Measurements from ENCODE around the gene LZTS3.
A peak's percentile ranks its signal among the peaks of the same experiment; 100 is the strongest.

LZTS3 gene

DNA sequence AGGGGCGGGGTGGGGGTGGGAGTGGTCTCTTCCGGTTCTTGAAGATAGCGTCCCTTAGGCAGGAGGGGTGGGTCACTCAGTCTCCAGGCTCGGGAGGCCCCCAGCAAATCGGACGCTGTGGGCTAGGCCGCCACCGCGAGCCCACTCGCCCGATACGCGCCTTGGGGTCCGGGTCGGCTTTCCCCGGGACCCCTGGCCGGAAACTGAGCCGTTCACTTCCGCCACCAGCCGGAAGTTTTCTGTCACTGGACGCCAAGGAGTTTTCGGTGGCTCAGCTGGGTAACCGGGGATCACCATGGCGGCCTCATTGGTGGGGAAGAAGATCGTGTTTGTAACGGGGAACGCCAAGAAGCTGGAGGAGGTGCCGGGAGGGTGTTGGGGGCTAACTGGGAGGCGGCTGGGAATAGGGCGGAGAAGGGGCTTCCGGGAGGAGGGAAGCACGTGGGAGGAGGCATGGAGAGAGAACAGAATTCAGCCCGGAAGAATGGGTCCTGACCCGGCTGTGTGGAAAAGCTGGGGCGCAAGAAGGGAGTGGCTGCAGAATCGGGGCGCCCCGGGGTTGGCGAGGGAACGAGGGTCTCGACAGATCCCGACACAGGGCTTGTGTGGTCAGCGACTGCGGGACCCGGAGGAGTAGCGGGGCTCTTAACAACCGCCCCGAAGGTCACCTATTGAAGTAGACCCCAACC lies 36.1 kb upstream of the LZTS3 start, which contains the start of gene ITPA (continued):
- TF ChIP-seq, protein P1, sequence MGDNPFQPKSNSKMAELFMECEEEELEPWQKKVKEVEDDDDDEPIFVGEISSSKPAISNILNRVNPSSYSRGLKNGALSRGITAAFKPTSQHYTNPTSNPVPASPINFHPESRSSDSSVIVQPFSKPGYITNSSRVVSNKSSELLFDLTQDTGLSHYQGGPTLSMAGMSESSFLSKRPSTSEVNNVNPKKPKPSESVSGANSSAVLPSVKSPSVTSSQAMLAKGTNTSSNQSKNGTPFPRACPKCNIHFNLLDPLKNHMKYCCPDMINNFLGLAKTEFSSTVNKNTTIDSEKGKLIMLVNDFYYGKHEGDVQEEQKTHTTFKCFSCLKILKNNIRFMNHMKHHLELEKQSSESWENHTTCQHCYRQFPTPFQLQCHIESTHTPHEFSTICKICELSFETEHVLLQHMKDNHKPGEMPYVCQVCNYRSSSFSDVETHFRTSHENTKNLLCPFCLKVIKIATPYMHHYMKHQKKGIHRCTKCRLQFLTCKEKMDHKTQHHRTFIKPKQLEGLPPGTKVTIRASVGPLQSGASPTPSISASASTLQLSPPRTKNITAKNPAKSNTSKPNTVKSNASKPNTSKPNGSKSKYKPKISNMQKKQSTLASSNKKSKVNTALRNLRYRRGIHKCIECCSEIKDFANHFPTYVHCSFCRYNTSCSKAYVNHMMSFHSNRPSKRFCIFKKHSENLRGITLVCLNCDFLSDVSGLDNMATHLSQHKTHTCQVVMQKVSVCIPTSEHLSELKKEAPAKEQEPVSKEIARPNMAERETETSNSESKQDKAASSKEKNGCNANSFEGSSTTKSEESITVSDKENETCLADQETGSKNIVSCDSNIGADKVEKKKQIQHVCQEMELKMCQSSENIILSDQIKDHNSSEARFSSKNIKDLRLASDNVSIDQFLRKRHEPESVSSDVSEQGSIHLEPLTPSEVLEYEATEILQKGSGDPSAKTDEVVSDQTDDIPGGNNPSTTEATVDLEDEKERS (tag by site-specific recombination; IDR thresholded peaks at IDR 0.05) = no peak
- TF ChIP-seq RBAK (tag by site-specific recombination; IDR thresholded peaks at IDR 0.05) (no peak), ZNF146 (tag by site-specific recombination; IDR thresholded peaks at IDR 0.05) (no peak), ZNF629 (tag by site-specific recombination; IDR thresholded peaks at IDR 0.05) (no peak; the same call in none of the 2 replicates), ZNF596 (tag by site-specific recombination; IDR thresholded peaks at IDR 0.05) (no peak), ZNF585B (tag by site-specific recombination; IDR thresholded peaks at IDR 0.05) (no peak), ZNF23 (tag by site-specific recombination; IDR thresholded peaks at IDR 0.05; ENCODE audit: borderline replicate concordance) (no peak), KLF10 (tag by site-specific recombination; IDR thresholded peaks at IDR 0.05) (0 out of 2 replicates have a peak, but pooled peaks have one; percentile 40), ZBTB1 (tag by site-specific recombination; IDR thresholded peaks at IDR 0.05) (no peak), ZNF169 (tag by site-specific recombination; IDR thresholded peaks at IDR 0.05) (no peak), ZFHX2 (tag by site-specific recombination; conservative IDR thresholded peaks at IDR 0.05) (peak; percentile 68), KLF1 (tag by site-specific recombination; IDR thresholded peaks at IDR 0.05) (peak; percentile 64), SCRT1 (tag by site-specific recombination; IDR thresholded peaks at IDR 0.05; ENCODE audit: borderline replicate concordance) (no peak), HOXD13 (CRISPR knock-in tag; IDR thresholded peaks at IDR 0.05; ENCODE audit: borderline replicate concordance) (no peak), ZNF473 (tag by site-specific recombination; IDR thresholded peaks at IDR 0.05) (no peak), ZNF623 (tag by site-specific recombination; IDR thresholded peaks at IDR 0.05) (no peak), ZNF311 (tag by site-specific recombination; IDR thresholded peaks at IDR 0.05; ENCODE audit: borderline replicate concordance) (no peak), ZNF776 (tag by site-specific recombination; IDR thresholded peaks at IDR 0.05; ENCODE audit: borderline replicate concordance) (no peak), ZXDB (tag by site-specific recombination; IDR thresholded peaks at IDR 0.05) (peak; percentile 89), PRDM1 (tag by site-specific recombination; IDR thresholded peaks at IDR 0.05) (no peak), ZNF777 (tag by site-specific recombination; IDR thresholded peaks at IDR 0.05; ENCODE audit: borderline replicate concordance) (peak; percentile 65; the same call in 1 of the 2 replicates), ZNF2 (tag by site-specific recombination; IDR thresholded peaks at IDR 0.05) (peak; percentile 42; the same call in 1 of the 2 replicates), ZNF10 (tag by site-specific recombination; IDR thresholded peaks at IDR 0.05) (no peak)
- TF ChIP-seq, protein P2, sequence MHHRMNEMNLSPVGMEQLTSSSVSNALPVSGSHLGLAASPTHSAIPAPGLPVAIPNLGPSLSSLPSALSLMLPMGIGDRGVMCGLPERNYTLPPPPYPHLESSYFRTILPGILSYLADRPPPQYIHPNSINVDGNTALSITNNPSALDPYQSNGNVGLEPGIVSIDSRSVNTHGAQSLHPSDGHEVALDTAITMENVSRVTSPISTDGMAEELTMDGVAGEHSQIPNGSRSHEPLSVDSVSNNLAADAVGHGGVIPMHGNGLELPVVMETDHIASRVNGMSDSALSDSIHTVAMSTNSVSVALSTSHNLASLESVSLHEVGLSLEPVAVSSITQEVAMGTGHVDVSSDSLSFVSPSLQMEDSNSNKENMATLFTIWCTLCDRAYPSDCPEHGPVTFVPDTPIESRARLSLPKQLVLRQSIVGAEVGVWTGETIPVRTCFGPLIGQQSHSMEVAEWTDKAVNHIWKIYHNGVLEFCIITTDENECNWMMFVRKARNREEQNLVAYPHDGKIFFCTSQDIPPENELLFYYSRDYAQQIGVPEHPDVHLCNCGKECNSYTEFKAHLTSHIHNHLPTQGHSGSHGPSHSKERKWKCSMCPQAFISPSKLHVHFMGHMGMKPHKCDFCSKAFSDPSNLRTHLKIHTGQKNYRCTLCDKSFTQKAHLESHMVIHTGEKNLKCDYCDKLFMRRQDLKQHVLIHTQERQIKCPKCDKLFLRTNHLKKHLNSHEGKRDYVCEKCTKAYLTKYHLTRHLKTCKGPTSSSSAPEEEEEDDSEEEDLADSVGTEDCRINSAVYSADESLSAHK (tag by site-specific recombination; IDR thresholded peaks at IDR 0.05) = no peak
- TF ChIP-seq, protein P3, sequence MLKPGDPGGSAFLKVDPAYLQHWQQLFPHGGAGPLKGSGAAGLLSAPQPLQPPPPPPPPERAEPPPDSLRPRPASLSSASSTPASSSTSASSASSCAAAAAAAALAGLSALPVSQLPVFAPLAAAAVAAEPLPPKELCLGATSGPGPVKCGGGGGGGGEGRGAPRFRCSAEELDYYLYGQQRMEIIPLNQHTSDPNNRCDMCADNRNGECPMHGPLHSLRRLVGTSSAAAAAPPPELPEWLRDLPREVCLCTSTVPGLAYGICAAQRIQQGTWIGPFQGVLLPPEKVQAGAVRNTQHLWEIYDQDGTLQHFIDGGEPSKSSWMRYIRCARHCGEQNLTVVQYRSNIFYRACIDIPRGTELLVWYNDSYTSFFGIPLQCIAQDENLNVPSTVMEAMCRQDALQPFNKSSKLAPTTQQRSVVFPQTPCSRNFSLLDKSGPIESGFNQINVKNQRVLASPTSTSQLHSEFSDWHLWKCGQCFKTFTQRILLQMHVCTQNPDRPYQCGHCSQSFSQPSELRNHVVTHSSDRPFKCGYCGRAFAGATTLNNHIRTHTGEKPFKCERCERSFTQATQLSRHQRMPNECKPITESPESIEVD (tag by site-specific recombination; IDR thresholded peaks at IDR 0.05) = no peak
- TF ChIP-seq, protein P4, sequence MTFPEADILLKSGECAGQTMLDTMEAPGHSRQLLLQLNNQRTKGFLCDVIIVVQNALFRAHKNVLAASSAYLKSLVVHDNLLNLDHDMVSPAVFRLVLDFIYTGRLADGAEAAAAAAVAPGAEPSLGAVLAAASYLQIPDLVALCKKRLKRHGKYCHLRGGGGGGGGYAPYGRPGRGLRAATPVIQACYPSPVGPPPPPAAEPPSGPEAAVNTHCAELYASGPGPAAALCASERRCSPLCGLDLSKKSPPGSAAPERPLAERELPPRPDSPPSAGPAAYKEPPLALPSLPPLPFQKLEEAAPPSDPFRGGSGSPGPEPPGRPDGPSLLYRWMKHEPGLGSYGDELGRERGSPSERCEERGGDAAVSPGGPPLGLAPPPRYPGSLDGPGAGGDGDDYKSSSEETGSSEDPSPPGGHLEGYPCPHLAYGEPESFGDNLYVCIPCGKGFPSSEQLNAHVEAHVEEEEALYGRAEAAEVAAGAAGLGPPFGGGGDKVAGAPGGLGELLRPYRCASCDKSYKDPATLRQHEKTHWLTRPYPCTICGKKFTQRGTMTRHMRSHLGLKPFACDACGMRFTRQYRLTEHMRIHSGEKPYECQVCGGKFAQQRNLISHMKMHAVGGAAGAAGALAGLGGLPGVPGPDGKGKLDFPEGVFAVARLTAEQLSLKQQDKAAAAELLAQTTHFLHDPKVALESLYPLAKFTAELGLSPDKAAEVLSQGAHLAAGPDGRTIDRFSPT (tag by site-specific recombination; IDR thresholded peaks at IDR 0.05) = no peak
- TF ChIP-seq, protein P5, sequence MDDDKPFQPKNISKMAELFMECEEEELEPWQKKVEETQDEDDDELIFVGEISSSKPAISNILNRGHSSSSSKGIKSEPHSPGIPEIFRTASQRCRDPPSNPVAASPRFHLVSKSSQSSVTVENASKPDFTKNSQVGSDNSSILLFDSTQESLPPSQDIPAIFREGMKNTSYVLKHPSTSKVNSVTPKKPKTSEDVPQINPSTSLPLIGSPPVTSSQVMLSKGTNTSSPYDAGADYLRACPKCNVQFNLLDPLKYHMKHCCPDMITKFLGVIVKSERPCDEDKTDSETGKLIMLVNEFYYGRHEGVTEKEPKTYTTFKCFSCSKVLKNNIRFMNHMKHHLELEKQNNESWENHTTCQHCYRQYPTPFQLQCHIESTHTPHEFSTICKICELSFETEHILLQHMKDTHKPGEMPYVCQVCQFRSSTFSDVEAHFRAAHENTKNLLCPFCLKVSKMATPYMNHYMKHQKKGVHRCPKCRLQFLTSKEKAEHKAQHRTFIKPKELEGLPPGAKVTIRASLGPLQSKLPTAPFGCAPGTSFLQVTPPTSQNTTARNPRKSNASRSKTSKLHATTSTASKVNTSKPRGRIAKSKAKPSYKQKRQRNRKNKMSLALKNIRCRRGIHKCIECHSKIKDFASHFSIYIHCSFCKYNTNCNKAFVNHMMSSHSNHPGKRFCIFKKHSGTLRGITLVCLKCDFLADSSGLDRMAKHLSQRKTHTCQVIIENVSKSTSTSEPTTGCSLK (tag by site-specific recombination; IDR thresholded peaks at IDR 0.05) = no peak
- TF ChIP-seq, protein P6, sequence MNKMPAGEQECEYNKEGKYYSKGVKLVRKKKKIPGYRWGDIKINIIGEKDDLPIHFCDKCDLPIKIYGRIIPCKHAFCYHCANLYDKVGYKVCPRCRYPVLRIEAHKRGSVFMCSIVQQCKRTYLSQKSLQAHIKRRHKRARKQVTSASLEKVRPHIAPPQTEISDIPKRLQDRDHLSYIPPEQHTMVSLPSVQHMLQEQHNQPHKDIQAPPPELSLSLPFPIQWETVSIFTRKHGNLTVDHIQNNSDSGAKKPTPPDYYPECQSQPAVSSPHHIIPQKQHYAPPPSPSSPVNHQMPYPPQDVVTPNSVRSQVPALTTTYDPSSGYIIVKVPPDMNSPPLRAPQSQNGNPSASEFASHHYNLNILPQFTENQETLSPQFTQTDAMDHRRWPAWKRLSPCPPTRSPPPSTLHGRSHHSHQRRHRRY (tag by site-specific recombination; IDR thresholded peaks at IDR 0.05) = no peak
